GM21737 (cell line): ENCODE measurements around the gene IL1A.
"Not testable (repeated sequence)": the region's sequence is repeated elsewhere in the genome, so short reads cannot be mapped to it uniquely, and the experiment has no call there.

Source experiments
- ATAC-seq: cut with Tn5 transposase; IDR thresholded peaks from one replicate; pipeline ENCODE4 v1.9.1; 2021; ENCODE audit warnings: mild to moderate bottlenecking, moderate library complexity; ENCODE audit not compliant: unreplicated experiment

Gene IL1A, protein sequence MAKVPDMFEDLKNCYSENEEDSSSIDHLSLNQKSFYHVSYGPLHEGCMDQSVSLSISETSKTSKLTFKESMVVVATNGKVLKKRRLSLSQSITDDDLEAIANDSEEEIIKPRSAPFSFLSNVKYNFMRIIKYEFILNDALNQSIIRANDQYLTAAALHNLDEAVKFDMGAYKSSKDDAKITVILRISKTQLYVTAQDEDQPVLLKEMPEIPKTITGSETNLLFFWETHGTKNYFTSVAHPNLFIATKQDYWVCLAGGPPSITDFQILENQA

DNA sequence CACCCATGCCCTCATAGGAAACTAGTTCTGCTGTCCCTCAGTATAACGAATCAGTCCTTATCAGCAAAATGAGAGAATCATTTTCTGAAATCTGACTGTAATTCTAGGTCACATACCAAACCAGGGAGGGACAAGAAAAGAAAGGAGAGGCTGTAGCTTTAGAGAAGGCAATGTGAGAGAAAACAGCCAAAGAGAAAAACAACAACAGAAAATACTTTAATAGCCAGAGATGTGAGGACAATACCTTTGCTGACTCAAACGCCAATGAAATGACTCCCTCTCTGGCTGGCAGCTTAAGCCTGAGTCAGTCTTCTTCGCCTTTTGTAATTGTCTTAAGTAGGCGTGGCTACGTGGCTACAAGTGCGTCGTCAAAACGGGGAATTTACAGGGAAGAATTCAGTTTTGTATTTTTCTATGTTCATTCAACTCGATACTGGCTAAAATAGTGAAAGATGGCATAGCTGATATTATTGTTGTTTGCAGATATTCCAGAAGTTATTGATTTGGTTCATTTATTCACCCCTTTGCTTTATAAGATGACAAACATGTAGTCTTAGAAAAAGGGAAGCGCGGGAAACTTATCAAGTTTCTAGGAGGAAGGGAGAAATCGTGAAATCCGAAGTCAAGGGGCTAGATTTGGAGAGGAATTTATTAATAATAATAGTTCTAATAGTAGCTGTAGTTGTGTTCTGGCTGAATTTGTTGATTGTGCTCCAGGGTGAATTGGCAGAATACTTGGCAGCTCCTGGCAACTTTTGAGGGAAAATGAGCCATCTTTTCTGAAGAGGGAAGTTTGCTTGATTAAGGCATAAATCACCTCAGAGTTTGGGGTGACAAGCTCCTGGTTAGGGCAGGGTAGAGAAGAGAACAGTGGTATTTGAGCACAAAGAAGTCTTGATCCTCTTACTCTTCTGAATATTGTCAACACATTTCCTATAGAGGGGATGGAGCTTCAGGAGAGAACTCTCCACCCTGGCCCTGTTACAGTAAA is at the start of gene IL1A:
Gene IL1A (minus strand): TSS at position 295 of the 991 bp plus-strand sequence. CDS start 723 bp downstream, outside the sequence.
- ATAC-seq, result no peak

DNA sequence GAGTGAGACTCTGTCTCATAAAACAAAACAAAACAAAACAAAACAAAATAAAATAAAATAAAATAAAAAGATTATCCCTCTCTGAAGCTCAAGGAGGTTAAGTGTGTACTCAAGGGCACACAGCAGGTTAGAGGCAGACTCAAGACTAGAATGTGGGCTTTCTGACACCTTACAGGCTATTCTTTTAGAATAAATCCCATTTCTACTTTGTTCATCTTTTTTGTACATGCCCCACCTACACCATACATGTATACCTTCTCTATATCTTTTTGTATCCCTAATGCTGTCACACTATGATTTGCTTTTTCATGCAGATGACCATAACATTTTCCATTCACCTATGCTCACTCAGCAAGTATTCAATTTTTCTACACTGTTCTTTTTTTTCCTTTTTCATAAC is 49.7 kb upstream of the IL1A start:
- no peak for ATAC-seq

DNA sequence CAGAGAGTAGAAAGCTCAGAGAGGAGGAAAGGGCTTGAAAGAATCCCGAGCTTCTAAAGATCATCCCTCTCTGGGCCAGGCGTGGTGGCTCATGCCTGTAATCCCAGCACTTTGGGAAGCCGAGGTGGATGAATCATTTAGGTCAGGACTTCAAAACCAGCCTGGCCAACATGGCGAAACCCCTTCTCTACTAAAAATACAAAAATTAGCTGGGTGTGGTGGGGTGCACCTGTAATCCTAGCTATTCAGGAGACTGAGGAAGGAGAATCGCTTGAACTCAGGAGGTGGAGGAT is 49.3 kb upstream of the IL1A start:
- ATAC-seq, result not testable (repeated sequence)

DNA sequence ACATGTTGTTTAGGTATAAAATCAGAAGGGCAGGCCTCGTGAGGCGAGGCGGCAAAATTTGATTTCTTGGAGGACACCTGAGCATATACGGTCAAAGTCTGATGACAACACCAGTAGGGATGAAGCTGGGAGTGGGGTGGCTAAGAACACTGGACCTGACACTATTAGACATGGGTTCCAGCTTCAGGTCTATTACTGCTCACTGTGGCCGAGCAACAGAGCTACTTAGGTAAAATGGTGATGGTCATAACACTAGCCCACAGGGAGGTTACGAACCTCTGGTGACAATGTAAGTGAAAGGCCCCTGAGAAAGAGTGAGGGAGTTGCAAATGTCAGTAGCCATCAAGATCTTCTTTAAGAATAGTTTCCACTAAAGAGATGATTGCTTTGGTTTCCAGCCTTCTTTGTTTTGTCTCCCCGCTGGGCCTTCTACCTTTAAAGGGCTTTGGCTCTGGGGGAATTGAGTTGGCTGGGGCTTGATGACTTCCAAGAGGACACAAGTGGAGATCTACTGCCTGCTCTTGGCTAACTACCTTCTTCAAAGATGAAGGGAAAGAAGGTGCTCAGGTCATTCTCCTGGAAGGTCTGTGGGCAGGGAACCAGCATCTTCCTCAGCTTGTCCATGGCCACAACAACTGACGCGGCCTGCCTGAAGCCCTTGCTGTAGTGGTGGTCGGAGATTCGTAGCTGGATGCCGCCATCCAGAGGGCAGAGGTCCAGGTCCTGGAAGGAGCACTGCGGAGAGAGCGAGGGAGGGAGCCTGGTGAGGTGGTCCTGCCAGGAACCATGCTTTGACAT is 48.7 kb upstream of the IL1A start:
- ATAC-seq, result no peak

DNA sequence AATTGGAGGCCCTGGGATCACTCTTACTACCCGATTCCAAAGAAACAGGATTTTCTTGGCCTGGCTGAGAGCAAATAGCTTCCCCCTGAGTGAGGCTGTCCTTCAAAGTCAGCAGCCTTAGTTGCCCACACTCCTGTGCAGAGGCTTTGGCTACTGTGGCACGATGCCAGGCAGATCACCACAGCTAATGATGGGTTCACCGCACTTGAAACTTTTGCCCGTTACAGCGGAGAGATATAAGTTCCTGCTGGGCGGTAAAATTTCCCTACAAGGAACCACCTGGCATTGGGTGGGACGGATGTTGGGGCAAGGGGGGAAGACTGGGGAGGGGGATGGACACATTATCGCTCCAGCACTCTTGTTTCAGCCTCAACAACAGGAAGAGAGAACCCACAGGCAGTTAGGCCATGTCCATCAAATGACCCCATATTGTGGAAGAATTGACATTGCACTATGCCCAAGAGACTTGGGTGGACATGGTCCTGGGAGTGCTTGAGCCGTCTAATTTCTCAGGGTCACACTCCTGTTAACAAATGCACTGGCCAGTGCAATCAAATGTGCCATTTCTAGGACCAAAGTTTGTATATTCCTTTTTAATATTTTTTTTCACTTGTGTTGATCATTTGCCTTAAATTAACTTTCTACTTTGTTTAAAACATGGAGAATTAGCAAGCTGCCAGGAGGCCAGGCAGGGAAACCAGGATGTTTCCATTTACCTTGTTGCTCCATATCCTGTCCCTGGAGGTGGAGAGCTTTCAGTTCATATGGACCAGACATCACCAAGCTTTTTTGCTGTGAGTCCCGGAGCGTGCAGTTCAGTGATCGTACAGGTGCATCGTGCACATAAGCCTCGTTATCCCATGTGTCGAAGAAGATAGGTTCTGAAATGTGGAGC is 47.9 kb upstream of the IL1A start:
- no peak for ATAC-seq

DNA sequence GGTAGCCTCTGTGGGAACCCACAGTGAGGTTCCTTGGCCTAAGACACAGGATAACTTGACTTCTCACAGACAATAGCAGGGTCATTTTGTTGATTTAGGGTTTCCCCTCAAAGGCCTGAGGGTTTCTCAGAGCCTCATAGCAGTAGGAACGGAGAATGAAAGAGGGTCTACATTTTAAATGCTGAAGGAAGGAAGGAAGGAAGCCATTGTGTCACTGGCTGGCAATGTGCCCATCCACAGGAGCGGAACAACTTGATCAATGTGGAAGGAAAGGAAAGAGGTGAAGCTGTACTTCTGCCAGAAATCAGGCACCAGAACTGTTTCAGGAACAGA is 47.2 kb upstream of the IL1A start:
- ATAC-seq, result no peak

DNA sequence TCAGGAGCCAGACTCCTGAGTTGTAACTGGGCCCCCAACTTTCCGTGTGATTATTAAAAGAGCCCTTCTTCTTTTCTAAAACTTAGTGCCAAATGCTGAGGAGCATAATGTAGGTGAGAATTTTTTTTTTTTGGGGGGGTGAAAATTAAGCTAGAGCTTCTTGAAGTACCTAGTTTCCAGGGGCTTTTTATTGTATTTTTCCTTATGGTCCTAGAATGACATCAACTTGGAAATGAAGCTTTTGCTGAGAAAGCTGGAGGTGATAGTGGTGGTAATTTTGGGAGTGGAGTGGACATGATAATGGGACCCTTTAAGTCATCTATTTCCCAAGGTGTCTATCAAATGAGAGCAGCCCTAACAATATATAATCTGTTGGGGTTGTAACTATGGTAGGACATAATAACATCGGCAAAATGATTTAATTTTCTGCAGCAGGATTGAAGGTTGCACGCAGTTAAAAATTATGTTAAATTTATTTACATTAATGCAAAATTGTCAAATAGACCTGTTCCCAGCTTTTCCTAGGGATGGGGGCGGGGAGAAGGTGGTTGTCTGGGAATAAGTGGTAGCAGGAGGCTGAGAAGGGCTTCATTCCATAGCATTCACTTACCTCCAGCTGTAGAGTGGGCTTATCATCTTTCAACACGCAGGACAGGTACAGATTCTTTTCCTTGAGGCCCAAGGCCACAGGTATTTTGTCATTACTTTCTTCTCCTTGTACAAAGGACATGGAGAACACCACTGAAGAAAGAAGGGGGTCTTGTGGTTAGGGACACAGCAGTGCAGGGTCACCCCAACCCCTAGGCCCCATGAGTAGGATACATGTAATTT is 46.6 kb upstream of the IL1A start:
- no peak for ATAC-seq

DNA sequence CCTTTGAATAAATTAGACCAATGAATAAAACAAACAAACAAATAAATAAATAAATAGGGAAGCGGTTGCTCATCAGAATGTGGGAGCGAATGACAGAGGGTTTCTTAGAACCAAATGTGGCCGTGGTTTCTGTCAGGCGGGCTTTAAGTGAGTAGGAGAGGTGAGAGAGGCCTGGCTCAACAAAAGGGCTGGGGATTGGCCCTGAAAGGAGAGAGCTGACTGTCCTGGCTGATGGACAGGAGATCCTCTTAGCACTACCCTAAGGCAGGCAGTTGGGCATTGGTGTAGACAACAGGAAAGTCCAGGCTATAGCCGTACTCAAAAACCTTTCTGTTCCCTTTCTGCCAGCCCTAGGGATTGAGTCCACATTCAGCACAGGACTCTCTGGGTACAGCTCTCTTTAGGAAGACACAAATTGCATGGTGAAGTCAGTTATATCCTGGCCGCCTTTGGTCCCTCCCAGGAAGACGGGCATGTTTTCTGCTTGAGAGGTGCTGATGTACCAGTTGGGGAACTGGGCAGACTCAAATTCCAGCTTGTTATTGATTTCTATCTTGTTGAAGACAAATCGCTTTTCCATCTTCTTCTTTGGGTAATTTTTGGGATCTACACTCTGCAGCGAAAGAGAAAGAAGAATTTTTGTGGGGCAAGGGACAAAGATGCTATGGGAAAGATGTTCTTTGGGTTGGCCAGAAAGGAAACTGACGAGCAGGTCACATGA is 45.8 kb upstream of the IL1A start:
- no peak for ATAC-seq

DNA sequence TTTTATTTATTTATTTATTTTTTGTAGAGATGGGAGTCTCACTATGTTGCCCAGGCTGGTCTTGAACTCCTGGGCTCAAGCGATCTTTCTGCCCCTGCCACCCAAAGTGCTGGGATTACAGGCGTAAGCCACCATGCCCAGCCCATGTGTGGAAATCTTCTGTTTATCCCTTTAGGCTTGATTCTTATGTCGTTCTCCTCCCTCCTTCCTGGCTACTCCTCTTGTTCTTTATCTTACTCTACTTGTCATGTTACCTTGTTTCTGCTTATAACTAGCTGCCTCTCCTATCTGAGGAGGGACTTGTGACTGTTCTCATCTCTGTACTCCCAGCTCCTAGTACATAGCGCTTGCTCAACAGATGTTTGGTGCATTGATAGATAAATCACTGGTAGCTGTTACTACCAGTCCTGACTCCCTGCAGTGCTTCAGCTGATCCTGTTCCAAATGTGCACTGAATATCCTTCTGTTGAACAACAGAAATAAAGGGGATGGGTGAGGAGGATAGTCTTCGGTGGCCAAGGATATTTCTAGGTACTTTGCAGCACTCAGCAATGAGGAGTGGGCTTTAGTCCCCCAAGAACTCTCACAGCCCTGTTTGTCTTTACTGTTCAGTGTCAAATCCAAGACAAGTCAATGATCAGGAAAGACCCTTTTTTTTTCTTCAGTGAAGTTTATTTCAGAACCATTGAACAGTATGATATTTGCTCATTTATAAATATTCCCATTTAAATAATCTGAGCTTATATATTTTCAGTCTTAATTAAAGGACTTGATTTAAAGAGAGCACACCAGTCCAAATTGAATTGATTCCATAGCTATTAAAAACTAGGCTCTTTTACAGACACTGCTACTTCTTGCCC is 45.0 kb upstream of the IL1A start:
- ATAC-seq, result no peak

DNA sequence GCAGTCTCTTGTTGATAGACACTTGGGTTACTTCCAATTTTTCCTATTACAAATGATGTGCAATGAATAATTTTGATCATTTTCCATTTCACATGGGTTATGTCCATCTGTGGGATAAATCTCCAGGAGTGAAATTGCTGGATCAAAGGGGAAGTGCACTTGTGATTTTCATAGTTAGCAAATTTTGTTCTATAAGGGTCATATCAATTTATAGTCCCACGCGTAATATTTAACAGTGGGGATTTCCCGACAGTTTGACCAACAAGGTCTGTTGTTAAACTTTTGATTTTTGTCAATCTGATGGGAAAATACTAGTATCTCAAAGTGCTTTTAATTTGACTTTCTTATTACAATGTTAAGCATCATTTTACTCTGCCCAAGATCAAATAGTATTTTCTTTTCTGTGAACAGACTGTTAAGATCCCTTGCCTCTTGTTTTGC is 44.0 kb upstream of the IL1A start:
- ATAC-seq, result no peak

DNA sequence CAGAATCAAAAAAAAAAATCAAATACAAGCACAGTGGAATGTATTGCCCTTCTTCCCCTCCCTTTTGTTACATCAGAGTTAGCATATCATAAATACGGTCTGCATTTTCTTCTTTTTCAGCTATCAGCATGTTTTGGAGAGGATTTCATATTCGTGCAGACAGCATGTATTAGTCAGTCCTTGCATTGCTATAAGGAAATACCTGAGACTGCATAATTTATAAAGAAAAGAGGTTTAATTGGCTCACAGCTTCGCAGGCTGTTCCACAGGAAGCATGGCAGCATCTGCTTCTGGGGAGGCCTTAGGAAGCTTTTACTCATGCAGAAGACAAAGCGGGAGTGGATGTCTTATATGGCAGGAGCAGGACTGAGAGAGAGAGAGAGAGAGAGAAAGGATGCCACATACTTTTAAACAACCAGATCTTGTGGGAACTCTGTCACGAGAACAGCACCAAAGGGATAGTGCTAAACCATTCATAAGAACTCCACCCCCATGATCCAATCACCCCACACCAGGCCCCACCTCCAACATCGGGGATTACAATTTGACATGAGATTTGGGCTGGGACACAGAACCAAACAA is 43.4 kb upstream of the IL1A start:
- ATAC-seq, result no peak

DNA sequence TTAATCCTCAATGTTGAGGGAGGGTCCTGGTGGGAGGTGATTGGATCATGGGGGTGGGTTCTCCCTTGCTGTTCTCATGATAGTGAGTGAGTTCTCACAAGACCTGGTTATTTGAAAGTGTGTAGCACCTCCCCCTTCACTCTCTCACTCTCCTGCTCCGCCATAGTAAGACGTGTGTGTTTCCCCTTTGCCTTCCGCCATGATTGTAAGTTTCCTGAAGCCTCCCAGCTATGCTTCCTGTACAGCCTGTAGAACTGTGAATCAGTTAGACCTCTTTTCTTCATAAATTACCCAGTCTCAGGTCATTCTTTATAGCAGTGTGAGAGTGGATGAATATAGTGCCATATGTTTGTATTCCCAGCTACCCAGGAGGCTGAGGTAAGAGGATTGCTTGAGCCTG is 42.7 kb upstream of the IL1A start:
- no peak for ATAC-seq

DNA sequence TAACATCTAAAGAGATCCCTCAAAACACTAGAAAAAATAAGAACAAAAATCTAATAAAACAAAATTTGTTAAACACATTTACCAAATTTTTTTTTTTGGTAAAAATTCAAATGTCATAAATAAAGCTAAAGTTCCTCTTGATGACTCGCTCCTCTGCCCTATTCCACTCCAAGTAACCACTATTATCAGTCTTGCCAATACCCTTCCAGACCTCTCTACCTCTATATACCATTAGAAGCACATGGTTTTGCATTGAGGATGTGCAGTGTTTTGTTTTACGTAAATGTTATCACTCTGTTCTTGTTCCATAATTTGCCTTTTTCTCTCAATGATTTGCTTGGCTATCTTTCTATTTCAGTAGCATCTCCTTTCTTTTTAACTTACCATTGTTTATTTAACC is 41.4 kb upstream of the IL1A start:
- no peak for ATAC-seq

DNA sequence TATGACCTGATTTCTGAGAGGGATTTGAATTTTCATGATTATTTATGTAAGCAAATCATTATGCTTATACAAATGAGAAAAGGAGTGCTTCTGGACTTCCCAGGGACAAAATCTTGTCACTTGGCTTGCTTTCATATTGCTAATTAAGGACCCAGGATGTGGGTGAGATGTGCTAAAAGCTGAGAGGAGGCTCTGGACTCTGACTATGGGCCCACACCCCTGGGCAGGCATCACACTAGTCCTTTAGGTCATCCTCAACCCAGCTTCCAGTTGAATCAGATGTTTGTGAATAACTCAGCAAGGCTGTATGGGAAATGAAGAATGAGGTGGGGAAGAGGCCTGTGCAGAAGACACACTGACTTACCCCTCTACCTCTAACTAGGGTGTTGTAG is 40.4 kb upstream of the IL1A start:
- no peak for ATAC-seq

DNA sequence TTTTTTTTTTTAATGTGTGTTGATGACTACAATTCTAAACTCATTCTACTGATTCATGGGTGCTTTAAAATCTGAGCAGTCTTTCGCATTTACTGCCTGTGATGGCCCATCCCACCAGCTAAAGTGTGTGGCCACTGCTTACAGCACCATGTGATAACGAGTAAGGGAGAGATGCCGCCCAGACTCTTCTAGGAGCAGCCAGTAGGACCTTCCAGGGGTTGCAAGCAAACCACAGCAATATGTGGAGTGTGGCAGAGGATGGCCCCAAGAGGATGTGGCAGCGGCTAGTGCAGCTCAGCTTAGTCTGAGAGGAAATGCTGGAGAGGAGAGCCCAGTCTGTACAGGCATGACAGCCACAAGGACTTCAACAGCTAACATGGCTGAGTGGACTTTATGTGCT is 37.4 kb upstream of the IL1A start:
- ATAC-seq, result no peak

DNA sequence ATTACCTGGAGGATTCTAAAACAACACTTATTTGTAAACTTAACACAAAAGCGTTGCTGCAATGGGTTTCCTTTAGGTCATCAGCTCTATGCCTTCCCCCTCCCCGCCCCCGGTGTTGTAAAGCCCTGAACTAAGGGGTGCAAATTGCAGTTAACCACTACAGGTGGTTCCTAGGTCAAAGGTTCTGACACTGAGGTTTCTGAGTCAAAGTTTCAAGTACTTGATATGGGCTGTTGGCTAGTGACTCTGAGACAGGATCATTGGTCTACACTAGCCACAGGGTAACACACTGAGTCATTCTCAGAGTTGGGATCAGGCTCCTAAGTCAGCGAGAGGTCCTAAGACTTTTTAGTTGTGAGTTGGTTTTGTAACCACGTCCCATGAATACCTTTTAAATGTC is 36.8 kb upstream of the IL1A start:
- ATAC-seq, result no peak

DNA sequence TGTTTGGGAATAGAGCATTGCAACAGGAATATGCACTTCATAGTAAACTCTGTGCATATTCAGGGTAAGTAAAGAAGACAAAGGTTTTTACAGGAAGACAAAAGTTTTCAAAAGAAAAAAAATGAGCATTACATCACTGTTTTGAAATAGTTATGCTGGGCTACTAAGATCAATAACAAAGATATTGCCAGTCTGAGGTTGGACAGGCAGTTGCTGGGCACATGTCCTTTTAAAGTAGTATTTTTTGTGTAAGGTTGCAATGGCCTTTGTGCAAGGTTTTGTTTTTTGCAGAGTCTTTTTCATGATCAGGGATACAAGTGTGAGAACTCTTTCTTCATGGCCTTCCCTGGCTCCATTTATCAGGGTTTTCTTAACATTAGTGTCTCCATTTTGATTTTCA is 36.0 kb upstream of the IL1A start:
- no peak for ATAC-seq

DNA sequence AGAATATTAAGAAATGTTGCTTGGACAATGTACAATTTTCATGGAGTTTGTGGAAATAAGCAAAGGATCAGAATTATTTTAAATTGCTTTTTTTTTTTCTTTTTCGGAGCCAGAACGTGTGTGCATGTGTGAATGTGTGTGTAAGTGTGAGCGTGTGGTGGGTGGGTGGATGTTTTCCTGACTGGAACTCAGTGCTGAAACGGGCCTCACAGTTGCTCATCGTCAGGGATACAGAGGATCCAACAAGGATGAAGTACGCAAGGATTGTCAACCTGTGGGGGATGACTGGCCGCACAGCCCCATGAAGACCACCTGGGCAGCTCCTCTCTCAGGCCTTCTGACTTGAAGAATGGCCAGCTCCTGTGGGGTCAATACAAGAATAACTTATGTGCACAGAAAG is 34.8 kb upstream of the IL1A start:
- ATAC-seq, result no peak
